Stimulated activated CD4-positive, alpha-beta T cell treated with anti-CD3 and anti-CD28 coated beads, Interleukin-1b, Interleukin-23, amount 100 ng/mL, for 4 hours (primary cell): ENCODE measurements around the gene ZNF831.
A peak's percentile ranks its signal among the peaks of the same experiment; 100 is the strongest.

Experiments used
- DNase-seq, 2 donors: peaks; one replicate each; pipeline ENCODE4 v3.0.0-alpha.2; 2020; ENCODE audit warnings: low read depth in 2 of 2

ZNF831 gene

GRCh38 chr20:59179988-59180387 is 16.4 kb downstream of the ZNF831 start:
- no peak for DNase-seq

- no peak for DNase-seq
Observed at GRCh38 chr20:59181936-59182335, 18.3 kb downstream of the ZNF831 start.

DNA sequence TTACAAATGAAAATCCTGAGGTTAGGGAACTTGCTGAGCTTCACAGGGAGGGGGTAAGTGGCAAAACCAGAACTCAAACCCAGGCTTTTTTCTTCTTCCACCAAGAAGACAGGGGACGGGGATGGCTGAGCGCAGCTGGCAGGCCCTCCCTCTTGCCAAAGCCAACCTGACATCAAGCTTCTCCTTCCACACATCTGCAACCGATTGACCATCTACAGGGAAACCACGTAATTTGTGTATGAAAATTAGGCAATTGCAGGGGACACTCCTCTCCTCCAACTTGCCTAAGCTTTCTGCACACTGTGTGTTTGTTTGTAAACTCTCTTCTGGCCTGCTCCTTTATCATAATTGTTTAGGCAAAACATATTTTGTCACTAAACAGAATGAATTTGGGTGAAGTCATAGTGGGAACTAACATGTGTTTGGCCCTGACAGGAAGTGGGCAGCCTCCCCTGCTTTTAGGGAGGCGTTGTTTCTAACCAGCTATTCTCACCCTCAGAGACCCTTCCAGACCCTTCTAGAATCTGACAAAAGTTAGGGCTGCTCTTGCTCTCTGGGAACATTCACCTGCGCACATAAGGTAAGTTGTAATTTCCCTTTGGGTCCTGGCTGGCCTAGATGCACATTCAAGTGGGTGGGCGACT is 18.9 kb downstream of the ZNF831 start:
- no peak for DNase-seq

DNA sequence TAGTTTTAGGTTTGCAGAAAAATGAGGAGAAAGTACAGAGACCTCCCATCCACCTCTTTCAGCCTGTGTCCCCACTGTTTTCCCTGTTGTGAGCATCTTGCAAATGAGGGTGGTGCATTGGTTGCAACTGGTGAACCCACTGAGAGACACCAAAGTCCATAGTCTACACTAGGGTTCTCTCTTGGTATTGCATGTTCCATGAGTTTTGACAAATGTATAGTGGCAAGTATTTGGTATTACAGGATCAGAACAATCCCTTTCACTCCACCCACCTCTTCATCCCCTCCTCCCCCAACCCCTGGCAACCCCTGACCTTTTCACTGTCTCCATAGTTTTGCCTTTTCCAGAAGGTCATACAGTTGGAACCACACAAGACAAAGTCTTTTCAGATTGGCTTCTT is 20.1 kb downstream of the ZNF831 start:
- no peak for DNase-seq

GRCh38 chr20:59184880-59185447 is 21.3 kb downstream of the ZNF831 start:
- no peak for DNase-seq

DNA sequence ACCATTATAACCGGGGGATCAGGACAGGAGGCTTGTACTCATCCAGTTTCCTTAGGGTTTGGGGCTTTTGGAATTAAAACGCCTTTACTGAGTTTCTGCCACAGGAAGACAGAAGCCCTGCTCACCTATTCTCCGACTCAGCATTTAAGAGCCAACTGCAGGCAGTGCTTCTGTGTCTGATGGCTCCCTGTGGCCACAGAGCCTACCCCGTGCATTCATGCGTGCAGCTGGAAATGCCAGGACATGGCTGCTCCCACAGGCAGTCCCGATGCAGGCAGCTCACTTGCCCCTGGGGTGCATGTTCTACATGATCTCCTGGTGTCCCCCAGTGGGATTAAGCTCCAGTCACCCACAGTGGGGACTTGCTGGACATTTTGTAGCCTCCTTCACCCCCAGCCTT is 22.2 kb downstream of the ZNF831 start:
- DNase-seq = no peak

DNA sequence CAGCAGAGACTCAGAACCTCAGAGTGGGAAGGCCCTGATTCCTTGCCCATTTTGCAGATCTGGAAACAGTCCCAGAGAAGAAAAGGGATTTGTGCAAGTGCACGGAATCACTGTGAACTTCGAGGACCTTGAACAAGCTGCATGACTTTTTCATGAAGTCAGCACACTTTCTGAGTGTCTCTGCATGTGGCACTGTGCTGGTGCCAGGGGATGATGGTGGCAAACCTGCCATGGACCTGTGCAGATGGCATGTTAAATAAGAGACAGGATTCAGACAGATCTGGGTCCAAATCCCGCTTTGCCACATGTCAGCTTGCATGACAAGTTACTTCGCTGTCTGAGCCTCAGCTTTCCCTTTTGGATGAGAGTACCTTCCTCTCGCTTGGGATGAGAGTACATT is 26.8 kb downstream of the ZNF831 start:
- no peak for DNase-seq

GRCh38 chr20:59191036-59191755 is 27.6 kb downstream of the ZNF831 start:
- no peak for DNase-seq

DNA sequence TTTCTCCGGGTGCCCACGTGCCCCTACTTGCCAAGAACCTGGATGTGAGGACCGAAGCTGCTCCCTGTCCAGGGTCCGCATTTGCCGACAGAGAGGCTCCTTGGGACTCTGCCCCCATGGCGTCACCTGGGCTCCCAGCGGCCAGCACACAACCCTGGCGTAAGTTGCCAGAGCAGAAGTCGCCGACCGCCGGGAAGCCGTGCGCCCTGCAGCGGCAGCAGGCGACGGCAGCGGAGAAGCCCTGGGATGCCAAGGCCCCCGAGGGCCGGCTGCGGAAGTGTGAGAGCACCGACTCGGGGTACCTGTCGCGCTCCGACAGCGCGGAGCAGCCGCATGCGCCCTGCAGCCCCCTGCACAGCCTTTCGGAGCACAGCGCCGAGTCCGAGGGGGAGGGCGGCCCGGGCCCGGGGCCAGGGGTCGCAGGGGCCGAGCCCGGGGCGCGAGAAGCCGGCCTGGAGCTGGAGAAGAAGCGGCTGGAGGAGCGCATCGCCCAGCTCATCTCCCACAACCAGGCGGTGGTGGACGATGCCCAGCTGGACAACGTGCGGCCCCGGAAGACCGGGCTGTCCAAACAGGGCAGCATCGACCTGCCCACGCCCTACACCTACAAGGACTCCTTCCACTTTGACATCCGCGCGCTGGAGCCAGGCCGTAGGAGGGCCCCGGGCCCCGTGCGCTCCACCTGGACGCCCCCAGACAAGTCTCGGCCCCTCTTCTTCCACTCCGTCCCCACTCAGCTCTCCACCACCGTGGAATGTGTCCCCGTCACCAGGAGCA is 28.3 kb downstream of the ZNF831 start:
- DNase-seq = no peak

DNA sequence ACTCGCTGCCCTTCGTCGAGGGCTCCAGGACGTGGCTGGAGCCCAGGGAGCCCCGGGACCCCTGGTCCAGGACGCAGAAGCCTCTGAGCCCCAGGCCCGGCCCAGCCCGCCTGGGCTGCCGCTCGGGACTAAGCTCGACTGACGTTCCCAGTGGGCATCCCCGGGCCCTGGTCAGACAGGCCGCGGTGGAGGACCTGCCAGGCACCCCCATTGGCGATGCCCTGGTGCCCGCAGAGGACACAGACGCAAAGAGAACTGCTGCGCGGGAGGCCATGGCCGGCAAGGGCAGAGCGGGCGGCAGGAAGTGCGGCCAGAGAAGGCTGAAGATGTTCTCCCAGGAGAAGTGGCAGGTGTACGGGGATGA is 28.9 kb downstream of the ZNF831 start:
- no peak for DNase-seq

DNA sequence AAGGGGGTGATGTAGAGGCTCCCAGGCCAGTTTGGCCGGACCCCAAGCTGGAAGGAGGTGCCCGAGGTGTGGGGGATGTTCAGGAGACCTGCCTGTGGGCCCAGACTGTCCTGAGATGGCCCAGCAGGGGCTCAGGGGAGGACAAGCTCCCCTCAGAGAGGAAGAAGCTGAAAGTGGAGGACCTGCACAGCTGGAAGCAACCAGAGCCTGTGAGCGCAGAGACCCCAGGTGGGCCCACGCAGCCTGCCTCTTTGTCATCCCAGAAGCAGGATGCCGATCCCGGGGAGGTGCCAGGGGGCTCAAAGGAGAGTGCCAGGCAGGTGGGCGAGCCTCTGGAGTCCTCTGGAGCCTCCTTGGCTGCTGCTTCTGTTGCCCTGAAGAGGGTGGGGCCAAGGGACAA is 29.7 kb downstream of the ZNF831 start:
- DNase-seq = no peak

- no peak for DNase-seq
Observed at GRCh38 chr20:59194023-59194935, 30.7 kb downstream of the ZNF831 start.

DNA sequence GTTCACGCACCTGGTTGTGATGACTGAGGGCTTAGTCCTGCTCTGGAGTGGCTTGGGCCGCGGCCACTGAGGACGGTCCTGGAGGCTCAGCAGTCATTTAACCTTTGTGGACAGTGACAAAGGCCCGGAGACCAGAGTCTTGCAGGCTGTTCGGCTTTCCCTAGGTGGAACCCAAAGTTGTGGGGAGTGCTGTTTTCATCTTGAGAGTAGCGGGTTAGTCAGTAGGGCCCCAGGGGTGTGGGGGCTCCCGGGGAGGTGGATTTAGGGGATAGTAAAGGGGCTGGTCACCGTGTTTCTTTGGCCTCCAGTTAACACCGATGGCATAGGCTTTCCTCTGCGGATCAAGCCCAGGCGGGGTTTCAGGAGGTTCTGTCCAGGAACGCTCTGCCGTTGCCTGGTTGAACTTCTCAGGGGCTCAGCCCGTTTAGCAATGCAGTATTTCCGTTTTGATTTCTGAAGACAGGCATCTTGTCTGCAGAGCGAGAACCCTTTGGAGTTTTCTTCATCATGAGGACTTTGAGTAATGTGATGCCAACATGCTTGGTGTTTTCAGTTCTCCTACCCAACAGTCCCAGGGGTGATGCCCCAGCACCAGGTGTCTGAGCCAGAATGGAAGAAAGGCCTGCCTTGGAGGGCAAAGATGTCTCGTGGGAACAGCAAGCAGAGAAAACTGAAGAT is 31.8 kb downstream of the ZNF831 start:
- DNase-seq = no peak

- no peak for DNase-seq
Observed at GRCh38 chr20:59204165-59204894, 40.7 kb downstream of the ZNF831 start.

GRCh38 chr20:59205044-59205443 is 41.4 kb downstream of the ZNF831 start:
- no peak for DNase-seq

GRCh38 chr20:59207235-59207634 is 43.6 kb downstream of the ZNF831 start:
- no peak for DNase-seq

DNA sequence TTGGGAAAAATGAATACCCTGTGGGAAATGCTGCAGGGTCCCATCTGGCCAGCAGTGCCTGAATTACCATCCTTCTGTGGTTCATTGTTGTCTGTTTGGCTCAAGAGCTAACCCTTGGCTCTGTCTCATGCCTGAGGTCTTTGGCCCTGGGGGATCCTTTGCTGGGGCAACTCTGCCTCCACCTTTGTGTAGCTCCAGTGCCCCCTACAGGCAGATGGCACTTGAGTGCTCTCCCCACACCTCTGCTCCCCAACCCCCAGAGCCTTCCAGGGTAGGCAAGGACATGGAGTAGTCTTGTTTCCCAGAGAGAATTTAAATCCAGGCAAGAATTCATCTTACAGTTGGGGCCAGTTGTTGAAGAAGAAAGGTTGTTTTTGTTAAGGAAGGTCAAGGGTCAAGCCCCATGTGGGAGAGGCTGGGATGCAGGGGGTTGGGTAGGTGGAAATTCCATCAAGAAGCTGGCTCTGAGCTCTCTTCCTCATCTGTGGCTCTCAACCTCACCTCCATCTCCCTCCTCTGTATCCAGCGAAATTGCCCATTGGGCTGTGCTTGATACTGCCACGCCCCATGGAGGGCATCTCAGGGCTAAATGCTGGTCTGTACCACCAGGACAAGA is 44.2 kb downstream of the ZNF831 start:
- peak; percentile 72 to 79 for DNase-seq

- DNase-seq = no peak
Observed at GRCh38 chr20:59210186-59210585, 46.6 kb downstream of the ZNF831 start.

DNA sequence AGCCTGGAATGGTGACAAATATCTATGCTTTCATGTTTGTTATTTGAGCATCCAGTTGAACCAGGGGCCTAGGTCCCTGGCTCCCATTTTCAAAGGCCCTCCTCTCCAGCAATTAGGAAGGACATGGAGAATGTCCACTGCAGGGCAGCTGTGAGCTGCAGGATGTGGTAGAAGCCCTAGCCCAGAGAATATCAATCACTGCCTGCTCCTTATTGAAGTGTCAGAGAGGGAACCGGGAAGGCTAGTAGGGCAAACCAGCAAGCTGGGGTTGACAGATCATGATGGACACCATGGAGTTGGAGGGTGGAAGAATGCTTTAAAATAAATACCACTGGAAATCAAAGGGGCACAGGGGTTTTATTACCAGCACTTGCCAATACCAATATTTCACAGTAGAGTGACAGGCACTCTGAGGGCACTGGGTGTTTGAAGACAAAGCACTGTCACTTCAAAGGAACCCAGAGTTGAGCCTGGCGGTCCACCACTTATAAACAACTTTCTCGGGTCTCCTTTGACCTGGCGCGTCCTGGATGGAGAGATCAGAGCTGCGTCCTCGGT is 47.7 kb downstream of the ZNF831 start:
- no peak for DNase-seq

- no peak for DNase-seq
Observed at GRCh38 chr20:59214073-59214472, 50.5 kb downstream of the ZNF831 start.
